Calu3 (cell line): ENCODE measurements around the gene HNRNPR. TPM values are rescaled to one million over a fixed set of nuclear protein-coding genes. Genes with fewer than 3 reads are reported as not detected.
"Not testable (repeated sequence)": the region's sequence is repeated elsewhere in the genome, so short reads cannot be mapped to it uniquely, and the experiment has no call there.

Source experiments
- BruUV-seq: library from RNA; stranded (reverse); fragments of 400-500 nt; replicated peaks from 2 replicates; lab custom pipeline; 2021; lab: Mats Ljungman, UMichigan
- CTCF ChIA-PET: fragments of 300-600 bp; sonication (Branson Sonifier 250); formaldehyde crosslinking; loops from one replicate; lab custom pipeline; 2022; ENCODE audit warnings: antibody characterized with exemption; lab: Charles Lee
- DNase-seq: peaks from one replicate; pipeline ENCODE4 v3.0.0; 2022
- H3K27ac Mint-ChIP-seq: one replicate; pipeline ENCODE4 v1.8.0; 2022; ENCODE audit warnings: mixed read lengths; ENCODE audit not compliant: unreplicated experiment
- H3K27me3 Mint-ChIP-seq: one replicate; pipeline ENCODE4 v1.8.0; 2022; ENCODE audit warnings: mixed read lengths; ENCODE audit not compliant: unreplicated experiment
- H3K36me3 Mint-ChIP-seq: one replicate; pipeline ENCODE4 v1.8.0; 2022; ENCODE audit warnings: mild to moderate bottlenecking, moderate library complexity, mixed read lengths; ENCODE audit not compliant: insufficient read depth, unreplicated experiment
- H3K4me1 Mint-ChIP-seq: one replicate; pipeline ENCODE4 v1.8.0; 2022; ENCODE audit warnings: mild to moderate bottlenecking, low read depth, mixed read lengths; ENCODE audit not compliant: unreplicated experiment
- H3K4me3 Mint-ChIP-seq: one replicate; pipeline ENCODE4 v1.8.0; 2022; ENCODE audit warnings: mild to moderate bottlenecking, low read depth, moderate library complexity, mixed read lengths; ENCODE audit not compliant: unreplicated experiment
- H3K9me3 Mint-ChIP-seq: one replicate; pipeline ENCODE4 v1.8.0; 2022; ENCODE audit warnings: low read depth, mixed read lengths; ENCODE audit not compliant: unreplicated experiment
- intact Hi-C: fragments of 100-400 bp; cut with micrococcal nuclease; formaldehyde crosslinking; loops from one replicate; pipeline ENCODE4 v1.10.0; 2022; ENCODE audit not compliant: unreplicated experiment
- total RNA-seq: library from RNA; stranded (reverse); gene quantifications from 2 replicates; pipeline ENCODE4 v1.2.3, GENCODE V29; 2022
- TF ChIP-seq, protein P1 (sequence below): fragments of 200-600 bp; IDR thresholded peaks from one replicate; pipeline ENCODE4 v1.8.0; 2022; ENCODE audit warnings: antibody characterized with exemption; ENCODE audit not compliant: unreplicated experiment

Gene HNRNPR
- total RNA-seq, 1 experiment from 2014 or later = 126 TPM

DNA sequence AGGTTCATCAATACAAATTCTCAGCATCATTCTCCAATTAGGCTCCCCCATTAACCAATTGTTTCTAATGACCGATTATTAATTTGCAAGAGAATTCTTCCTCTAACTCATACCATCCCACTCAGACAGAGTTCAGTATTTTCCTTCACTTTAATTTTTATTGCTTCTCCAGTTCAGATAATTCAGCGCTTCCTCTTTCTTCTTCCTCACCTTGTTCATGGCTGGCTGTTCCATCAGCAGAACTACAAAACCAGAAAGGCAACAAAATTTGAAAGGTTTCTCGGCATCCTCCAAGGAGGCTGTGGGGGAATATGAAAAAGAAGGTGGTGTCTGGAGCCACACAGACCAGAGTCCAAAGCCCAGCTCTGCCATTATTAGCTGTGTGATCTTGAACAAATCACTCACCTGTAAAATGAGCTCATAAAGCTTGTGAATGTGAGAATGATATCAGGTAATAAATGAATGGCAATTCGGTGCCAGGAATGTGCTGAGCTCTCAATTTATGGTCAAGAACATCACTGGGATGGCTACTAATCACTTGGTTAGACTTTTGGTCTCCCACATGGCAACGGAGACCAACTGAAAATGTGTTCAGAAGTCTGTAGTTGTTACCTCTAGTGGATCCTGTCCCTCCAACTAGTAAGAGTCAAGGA is 37.3 kb upstream of the HNRNPR start:
- H3K27ac Mint-ChIP-seq = no peak overlapping the region
- TF ChIP-seq, protein P1, sequence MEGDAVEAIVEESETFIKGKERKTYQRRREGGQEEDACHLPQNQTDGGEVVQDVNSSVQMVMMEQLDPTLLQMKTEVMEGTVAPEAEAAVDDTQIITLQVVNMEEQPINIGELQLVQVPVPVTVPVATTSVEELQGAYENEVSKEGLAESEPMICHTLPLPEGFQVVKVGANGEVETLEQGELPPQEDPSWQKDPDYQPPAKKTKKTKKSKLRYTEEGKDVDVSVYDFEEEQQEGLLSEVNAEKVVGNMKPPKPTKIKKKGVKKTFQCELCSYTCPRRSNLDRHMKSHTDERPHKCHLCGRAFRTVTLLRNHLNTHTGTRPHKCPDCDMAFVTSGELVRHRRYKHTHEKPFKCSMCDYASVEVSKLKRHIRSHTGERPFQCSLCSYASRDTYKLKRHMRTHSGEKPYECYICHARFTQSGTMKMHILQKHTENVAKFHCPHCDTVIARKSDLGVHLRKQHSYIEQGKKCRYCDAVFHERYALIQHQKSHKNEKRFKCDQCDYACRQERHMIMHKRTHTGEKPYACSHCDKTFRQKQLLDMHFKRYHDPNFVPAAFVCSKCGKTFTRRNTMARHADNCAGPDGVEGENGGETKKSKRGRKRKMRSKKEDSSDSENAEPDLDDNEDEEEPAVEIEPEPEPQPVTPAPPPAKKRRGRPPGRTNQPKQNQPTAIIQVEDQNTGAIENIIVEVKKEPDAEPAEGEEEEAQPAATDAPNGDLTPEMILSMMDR = no peak
- no peak overlapping the region for H3K4me3 Mint-ChIP-seq
- no peaks in the 10 kb centered on the region for H3K36me3 Mint-ChIP-seq
- intact Hi-C loops = no loop called here
- no peaks in the 10 kb centered on the region for H3K9me3 Mint-ChIP-seq
- DNase-seq = no peak
- peaks cover 19% of the 10 kb centered on the region for H3K4me1 Mint-ChIP-seq
- CTCF ChIA-PET = interaction anchor here (0.5 to 1.0 kb wide), 3 partner anchors 23 to 108 kb away, joined by 3 to 6 read pairs (median 3); no protein-coding TSS in a partner anchor
- H3K27me3 Mint-ChIP-seq = no peaks in the 10 kb centered on the region
- no TSS peak for BruUV-seq

DNA sequence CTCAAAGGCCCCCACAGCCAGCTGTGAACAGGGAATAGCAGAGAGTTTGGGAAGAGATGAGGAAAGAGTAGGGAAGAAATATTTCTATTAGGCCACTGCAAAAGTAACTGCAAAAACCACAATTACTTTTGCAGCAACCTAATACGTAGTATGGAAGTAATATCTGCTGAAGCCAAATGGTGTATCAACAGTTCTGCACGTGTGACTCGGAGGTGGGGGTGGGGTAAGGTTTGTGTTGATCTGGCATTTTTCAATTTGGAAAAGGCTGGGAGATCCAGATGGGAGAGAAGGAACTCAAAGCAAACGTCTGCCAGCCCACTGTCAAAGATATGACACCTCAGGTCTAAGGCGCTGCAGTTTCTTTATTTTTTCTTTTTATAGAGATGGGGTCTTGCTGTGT is 36.6 kb upstream of the HNRNPR start:
- H3K27ac Mint-ChIP-seq = no peak overlapping the region
- peaks cover 19% of the 10 kb centered on the region for H3K4me1 Mint-ChIP-seq
- H3K27me3 Mint-ChIP-seq = no peaks in the 10 kb centered on the region
- H3K36me3 Mint-ChIP-seq = no peaks in the 10 kb centered on the region
- no peak for DNase-seq
- TF ChIP-seq, protein P1 = no peak
- H3K9me3 Mint-ChIP-seq = no peaks in the 10 kb centered on the region
- intact Hi-C loops = no loop called here
- CTCF ChIA-PET = interaction anchor here (1.0 kb wide), 1 partner anchor 23 kb away, joined by 3 read pairs; no protein-coding TSS in a partner anchor
- no TSS peak for BruUV-seq
- H3K4me3 Mint-ChIP-seq = no peak overlapping the region

DNA sequence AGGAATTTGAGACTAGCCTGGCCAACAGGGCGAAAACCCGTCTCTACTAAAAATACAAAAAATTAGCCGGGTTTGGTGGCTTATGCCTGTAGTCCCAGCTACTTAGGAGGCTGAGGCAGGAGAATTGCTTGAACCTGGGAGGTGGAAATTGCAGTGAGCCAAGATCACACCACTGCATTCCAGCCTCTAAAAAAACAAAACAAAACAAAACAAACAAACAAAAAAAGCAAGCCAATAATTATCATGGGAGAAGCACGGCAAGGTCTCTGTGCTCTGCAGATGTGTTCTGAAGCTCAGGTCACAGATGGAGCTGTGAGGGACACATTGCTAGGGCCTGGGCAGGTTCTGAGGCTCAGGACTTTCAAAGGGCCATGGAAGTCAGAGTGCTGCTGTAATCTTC is 36.2 kb upstream of the HNRNPR start:
- H3K4me3 Mint-ChIP-seq, H3K27ac Mint-ChIP-seq, H3K9me3 Mint-ChIP-seq, DNase-seq, CTCF ChIA-PET, H3K36me3 Mint-ChIP-seq, H3K27me3 Mint-ChIP-seq, intact Hi-C loops, BruUV-seq: not testable (repeated sequence)
- H3K4me1 Mint-ChIP-seq = peaks cover 19% of the 10 kb centered on the region

DNA sequence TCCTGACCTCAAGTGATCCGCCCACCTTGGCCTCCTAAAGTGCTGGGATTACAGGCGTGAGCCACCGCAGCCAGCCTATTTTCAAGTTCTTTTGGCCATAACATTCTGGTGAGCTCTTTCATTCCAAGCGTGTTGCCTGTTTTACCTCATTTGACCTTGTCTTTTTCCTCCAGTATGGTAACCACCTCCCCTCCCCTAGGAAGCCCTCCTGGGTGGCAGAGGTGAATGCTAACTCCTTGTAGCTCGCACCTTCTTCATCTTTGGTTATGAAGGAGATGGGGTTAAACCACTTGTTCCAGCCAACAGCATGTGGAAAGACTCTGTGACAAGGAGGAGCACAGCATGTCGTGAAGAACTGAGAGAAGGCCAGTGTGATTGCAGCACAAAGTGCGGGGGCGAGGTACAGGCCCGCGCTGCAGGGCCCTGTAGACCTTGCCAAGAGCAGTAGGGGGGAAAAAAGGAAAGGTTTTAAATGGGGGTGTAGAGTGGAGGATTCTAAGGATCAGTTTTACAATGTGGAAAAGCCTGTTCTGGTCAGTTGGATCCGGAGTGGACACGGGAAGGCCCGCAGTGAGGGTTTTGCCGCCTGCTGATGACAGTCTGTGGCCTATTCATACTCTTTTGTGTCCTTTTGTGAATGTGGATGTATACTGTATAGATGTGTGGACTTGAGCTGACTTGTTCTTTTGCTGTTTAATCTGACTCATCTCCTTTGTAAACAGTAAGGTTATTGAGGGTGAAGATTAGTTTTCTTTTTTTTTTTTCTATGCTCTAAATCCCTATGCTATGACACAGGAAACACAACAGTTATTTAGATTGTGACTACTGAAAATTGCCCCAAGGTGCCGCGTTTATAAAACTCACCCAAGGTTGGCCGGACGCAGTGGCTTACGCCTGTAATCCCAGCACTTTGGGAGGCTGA is 33.1 kb upstream of the HNRNPR start:
- no TSS peak for BruUV-seq
- H3K4me1 Mint-ChIP-seq = peaks cover 10% of the 10 kb centered on the region
- no peaks in the 10 kb centered on the region for H3K27me3 Mint-ChIP-seq
- CTCF ChIA-PET = interaction anchor here (0.7 to 2.1 kb wide), 3 partner anchors 27 to 315 kb away, joined by 3 to 6 read pairs (median 4); partner anchors contain the start of genes HNRNPR and RPL11
- peak; percentile 21 for DNase-seq
- peak overlapping the region; percentile 51 for H3K27ac Mint-ChIP-seq
- TF ChIP-seq, protein P1 = no peak
- no peaks in the 10 kb centered on the region for H3K9me3 Mint-ChIP-seq
- intact Hi-C loops = no loop called here
- H3K4me3 Mint-ChIP-seq = peak overlapping the region; percentile 4
- no peaks in the 10 kb centered on the region for H3K36me3 Mint-ChIP-seq

DNA sequence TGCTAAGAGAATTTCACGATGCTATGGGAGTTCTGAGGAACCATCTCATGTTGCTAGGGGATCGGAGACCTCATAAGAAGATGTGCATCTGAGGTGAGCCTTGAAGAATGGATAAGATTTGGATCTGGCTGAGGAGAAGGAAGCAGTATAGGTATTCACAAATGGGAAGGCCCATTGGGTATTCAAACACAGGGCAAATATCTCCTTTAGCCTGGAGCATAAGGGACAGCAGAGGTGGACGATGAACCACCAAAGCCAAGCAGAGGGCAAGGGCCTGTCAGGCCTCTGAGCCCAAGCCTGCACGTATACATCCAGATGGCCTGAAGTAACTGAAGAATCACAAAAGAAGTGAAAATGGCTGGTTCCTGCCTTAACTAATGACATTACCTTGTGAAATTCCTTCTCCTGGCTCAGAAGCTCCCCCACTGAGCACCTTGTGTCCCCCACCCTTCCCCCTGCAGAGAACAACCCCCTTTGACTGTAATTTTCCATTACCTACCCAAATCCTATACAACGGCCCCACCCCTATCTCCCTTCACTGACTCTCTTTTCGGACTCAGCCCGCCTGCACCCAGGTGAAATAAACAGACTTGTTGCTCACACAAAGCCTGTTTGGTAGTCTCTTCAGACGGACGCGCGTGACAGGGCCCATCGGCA is 30.1 kb upstream of the HNRNPR start:
- peaks cover 11% of the 10 kb centered on the region for H3K36me3 Mint-ChIP-seq
- BruUV-seq, H3K9me3 Mint-ChIP-seq, intact Hi-C loops, DNase-seq, H3K4me3 Mint-ChIP-seq, H3K27me3 Mint-ChIP-seq, H3K27ac Mint-ChIP-seq, CTCF ChIA-PET: not testable (repeated sequence)
- peaks cover 32% of the 10 kb centered on the region for H3K4me1 Mint-ChIP-seq
